Kidney (tissue), 14 donors: ENCODE data around the gene EME1. TPM values are rescaled to one million over a fixed set of nuclear protein-coding genes. Genes with fewer than 3 reads are reported as not detected.

Experiments used
- DNase-seq, 5 donors: peaks; one replicate each; pipeline ENCODE4 v3.0.0-alpha.2; 2013 to 2020
- FAIRE-seq: peaks from 2 replicates; lab custom pipeline; 2012; peaks lifted over from hg19 to GRCh38; lab: Jason Lieb, UNC
- H3K27ac ChIP-seq, 2 donors: one replicate each; pipeline ENCODE4 v1.7.0; 2013; ENCODE audit warnings: low read depth in 2 of 2, low read length in 2 of 2, inconsistent platforms in 1 of 2
- H3K27me3 ChIP-seq: one replicate; pipeline ENCODE4 v1.7.1; 2013; ENCODE audit warnings: low read length, inconsistent platforms; ENCODE audit not compliant: control insufficient read depth, insufficient read depth
- H3K36me3 ChIP-seq, 3 donors: one replicate each; pipeline versions ENCODE4 v1.7.0 to v1.7.1; 2013; ENCODE audit warnings: low read length in 3 of 3, control low read depth in 1 of 3, inconsistent platforms in 1 of 3; ENCODE audit not compliant: insufficient read depth in 3 of 3, control insufficient read depth in 2 of 3
- H3K4me1 ChIP-seq, 3 donors: one replicate each; pipeline versions ENCODE4 v1.7.0 to v1.7.1; 2013; ENCODE audit warnings: low read length in 3 of 3, inconsistent platforms in 1 of 3, low read depth in 1 of 3; ENCODE audit not compliant: control insufficient read depth in 2 of 3, insufficient read depth in 2 of 3
- H3K4me3 ChIP-seq, 3 donors: one replicate each; pipeline versions ENCODE4 v1.7.0 to v1.8.1; 2013; ENCODE audit warnings: low read length in 3 of 3, control low read depth in 1 of 3, inconsistent platforms in 1 of 3
- H3K9ac ChIP-seq, 3 donors: one replicate each; pipeline versions ENCODE4 v1.7.0 to v1.7.1; 2013; ENCODE audit warnings: low read length in 3 of 3, control low read depth in 1 of 3, inconsistent platforms in 1 of 3
- H3K9me3 ChIP-seq, 3 donors: one replicate each; pipeline versions ENCODE4 v1.7.0 to v1.7.1; 2013; ENCODE audit warnings: low read length in 3 of 3, control low read depth in 1 of 3, inconsistent platforms in 1 of 3; ENCODE audit not compliant: control insufficient read depth in 2 of 3, insufficient read depth in 1 of 3
- CTCF ChIP-seq: IDR thresholded peaks from 3 replicates; pipeline ENCODE4 v1.5.1; 2012; ENCODE audit warnings: mild to moderate bottlenecking, moderate library complexity, borderline replicate concordance; ENCODE audit not compliant: insufficient read depth; ENCODE audit errors: extremely low read depth
- intact Hi-C: fragments of 100-400 bp; cut with DNase I; formaldehyde crosslinking; loops from one replicate; pipeline ENCODE4 v1.11.1; 2022
- polyA plus RNA-seq: library from polyadenylated mRNA; stranded (reverse); fragments of 350-450 nt; fragmentation: Illumina TruSeq; extraction: RNeasy Lipid Tissue Mini Kit (QIAGEN cat#74804); gene quantifications from one replicate; pipeline ENCODE4 v1.2.3, GENCODE V29; 2014; ENCODE audit warnings: low read depth, low replicate concordance; ENCODE audit not compliant: insufficient read depth
- total RNA-seq: library from RNA; stranded (reverse); fragmentation: NEBNext Ultra II Directional; extraction: Animal tissue kit (Norgen Biotek cat#: 25700); gene quantifications from one replicate; pipeline ENCODE4 v1.2.1, GENCODE V29; 2021
- donor health status: control.
- donor health status: control.
- donor health status: control.
- donor health status: control.
- donor health status: control.
- donor health status: DM: yes; HTN: yes; CAD: no.
- donor health status: Normal renal cell carcinoma (clear cell type).

Gene EME1
- total and polyA plus RNA-seq, 2 donors from 2014 or later = 1.0 TPM; not detected in 1

GRCh38 chr17:50379351-50380132 is 6.5 kb downstream of the EME1 start:
- Histone ChIP-seq H3K27me3 (no peaks in the 10 kb centered on the region), H3K9me3 (no peaks in the 10 kb centered on the region), H3K36me3 (peaks cover 0 to 26% (median 12%) of the 10 kb centered on the region in 3 donors), H3K4me3 (no peak overlapping the region), H3K4me1 (no peaks in the 10 kb centered on the region), H3K9ac (no peak overlapping the region), H3K27ac (no peak overlapping the region)
- intact Hi-C loops = no loop called here
- no peak for DNase-seq
- no peak for TF ChIP-seq CTCF
- FAIRE-seq = no peak

- peaks cover 0 to 34% (median 17%) of the 10 kb centered on the region in 3 donors for H3K36me3 ChIP-seq
- no peak overlapping the region for H3K27ac ChIP-seq
- no peak for TF ChIP-seq CTCF
- H3K9ac ChIP-seq = no peak overlapping the region
- H3K27me3 ChIP-seq = no peaks in the 10 kb centered on the region
- no peak overlapping the region for H3K4me3 ChIP-seq
- H3K4me1 ChIP-seq = no peaks in the 10 kb centered on the region
- intact Hi-C loops = no loop called here
- no peaks in the 10 kb centered on the region for H3K9me3 ChIP-seq
- DNase-seq = no peak
- FAIRE-seq = no peak
These were observed 7.6 kb downstream of the EME1 start for GRCh38 chr17:50380369-50381259.

- DNase-seq (no peak), FAIRE-seq (no peak)
- intact Hi-C loops = no loop called here
- Histone ChIP-seq H3K27ac (no peak overlapping the region), H3K9ac (no peak overlapping the region), H3K36me3 (peaks cover 1 to 42% (median 19%) of the 10 kb centered on the region in 3 donors), H3K27me3 (no peaks in the 10 kb centered on the region), H3K9me3 (no peaks in the 10 kb centered on the region), H3K4me3 (no peak overlapping the region), H3K4me1 (no peaks in the 10 kb centered on the region)
- TF ChIP-seq CTCF = no peak
These were observed 8.3 kb downstream of the EME1 start for GRCh38 chr17:50381260-50381815.
